GM10248 (cell line): ENCODE measurements around the gene CHST10.
"Not testable (repeated sequence)": the region's sequence is repeated elsewhere in the genome, so short reads cannot be mapped to it uniquely, and the experiment has no call there.

Experiments
- CTCF ChIA-PET: fragments of 300-600 bp; sonication (Branson Sonifier 250); formaldehyde crosslinking; extraction: SDS; loops from one replicate; lab custom pipeline; 2021; ENCODE audit warnings: antibody characterized with exemption; lab: Yijun Ruan, JAX
- POLR2A ChIA-PET: fragments of 350-650 bp; sonication (Branson Sonifier 250); formaldehyde crosslinking; extraction: SDS; loops from one replicate; lab custom pipeline; 2020; ENCODE audit warnings: antibody characterized with exemption; lab: Yijun Ruan, JAX
- DNase-seq: peaks from one replicate; pipeline ENCODE4 v3.0.0; 2012; ENCODE audit errors: extremely low spot score
- CTCF ChIP-seq: IDR thresholded peaks from 2 replicates; pipeline ENCODE4 v1.5.1; 2012; ENCODE audit warnings: mild to moderate bottlenecking, low read depth; ENCODE audit errors: extremely low read depth, missing control alignments, control extremely low read depth

The CHST10 gene

GRCh38 chr2:100359576-100359975, 57.9 kb downstream of the CHST10 start:
- POLR2A ChIA-PET = no interaction called here
- CTCF ChIA-PET = no interaction called here
- no peak for DNase-seq

GRCh38 chr2:100358554-100358953, 58.9 kb downstream of the CHST10 start:
- no peak for TF ChIP-seq CTCF
- ChIA-PET POLR2A (no interaction called here), CTCF (no interaction called here)
- DNase-seq = no peak

More at GRCh38 chr2:100359576-100359975, 57.9 kb downstream of the CHST10 start:
- no peak for TF ChIP-seq CTCF

GRCh38 chr2:100352521-100352920, 64.9 kb downstream of the CHST10 start:
- ChIA-PET CTCF (no interaction called here), POLR2A (no interaction called here)
- DNase-seq = no peak
- no peak for TF ChIP-seq CTCF

- no peak for TF ChIP-seq CTCF
- no peak for DNase-seq
- CTCF ChIA-PET = interaction anchor here (1.4 to 2.6 kb wide), 4 partner anchors 19 to 90 kb away, joined by 3 to 7 read pairs (median 4); no protein-coding TSS in a partner anchor
- POLR2A ChIA-PET = no interaction called here
These were observed 66.7 kb downstream of the CHST10 start for GRCh38 chr2:100350661-100351185.

GRCh38 chr2:100345144-100345543, 72.3 kb downstream of the CHST10 start:
- CTCF ChIA-PET = interaction anchor here (0.7 kb wide), 1 partner anchor 116 kb away, joined by 3 read pairs; no protein-coding TSS in a partner anchor
- DNase-seq, POLR2A ChIA-PET: not testable (repeated sequence)

GRCh38 chr2:100344433-100344832, 73.0 kb downstream of the CHST10 start:
- ChIA-PET CTCF (no interaction called here), POLR2A (no interaction called here)
- DNase-seq = no peak
- TF ChIP-seq CTCF = no peak

- CTCF ChIA-PET = interaction anchor here (2.4 kb wide), 1 partner anchor 80 kb away, joined by 9 read pairs; no protein-coding TSS in a partner anchor
- DNase-seq, POLR2A ChIA-PET: not testable (repeated sequence)
These were observed 75.0 kb downstream of the CHST10 start for GRCh38 chr2:100342466-100342865.
